Peyer's patch (tissue), 4 donors: ENCODE measurements around the gene TGM3. TPM values are rescaled to one million over a fixed set of nuclear protein-coding genes. Genes with fewer than 3 reads are reported as not detected.

Experiments used
- DNase-seq, 3 donors: peaks; one replicate each; pipeline ENCODE4 v3.0.0-alpha.2; 2017 to 2019
- H3K27ac ChIP-seq, 4 donors: fragments of 200-600 bp; sonication (generic); one replicate each; pipeline ENCODE4 v1.5.1; 2016 to 2019
- H3K27me3 ChIP-seq, 2 donors: fragments of 200-600 bp; sonication (generic); one replicate each; pipeline ENCODE4 v1.5.1; 2019
- H3K36me3 ChIP-seq, 3 donors: fragments of 200-600 bp; sonication (generic); one replicate each; pipeline ENCODE4 v1.5.1; 2016 to 2019
- H3K4me1 ChIP-seq, 4 donors: fragments of 200-600 bp; sonication (generic); one replicate each; pipeline ENCODE4 v1.5.1; 2016 to 2019
- H3K4me3 ChIP-seq, 4 donors: fragments of 200-600 bp; sonication (generic); 1 replicate in 3 of 4; 2 replicates in 1 of 4; pipeline ENCODE4 v1.5.1; 2016 to 2019; ENCODE audit warnings: mild to moderate bottlenecking in 1 of 4
- H3K9me3 ChIP-seq, 4 donors: fragments of 200-600 bp; sonication (generic); one replicate each; pipeline ENCODE4 v1.5.1; 2016 to 2019; ENCODE audit warnings: mild to moderate bottlenecking in 1 of 4
- POLR2A ChIP-seq, 2 donors: fragments of 450-650 bp; IDR thresholded peaks; one replicate each; pipeline ENCODE4 v1.5.1; 2017; ENCODE audit warnings: antibody characterized with exemption in 2 of 2, mild to moderate bottlenecking in 2 of 2, moderate library complexity in 2 of 2
- total RNA-seq, 4 donors: library from RNA; depleted of rRNA; stranded (reverse); fragments of >200 nt; gene quantifications; one replicate each; pipeline ENCODE4 v1.1.0, GENCODE V29; 2016
- TF ChIP-seq, protein P1 (sequence below), 6 experiments: fragments of 450-650 bp in 4 of 6; fragments of 200-600 bp in 2 of 6; sonication (generic) in 1 of 6; IDR thresholded peaks; one replicate each; pipeline ENCODE4 v1.5.1; 2017 to 2019; ENCODE audit warnings: antibody characterized with exemption in 6 of 6, mild to moderate bottlenecking in 3 of 6, moderate library complexity in 1 of 6

Gene TGM3
- total RNA-seq, 4 donors from 2014 or later, result 0.40 TPM; not detected in 3

DNA sequence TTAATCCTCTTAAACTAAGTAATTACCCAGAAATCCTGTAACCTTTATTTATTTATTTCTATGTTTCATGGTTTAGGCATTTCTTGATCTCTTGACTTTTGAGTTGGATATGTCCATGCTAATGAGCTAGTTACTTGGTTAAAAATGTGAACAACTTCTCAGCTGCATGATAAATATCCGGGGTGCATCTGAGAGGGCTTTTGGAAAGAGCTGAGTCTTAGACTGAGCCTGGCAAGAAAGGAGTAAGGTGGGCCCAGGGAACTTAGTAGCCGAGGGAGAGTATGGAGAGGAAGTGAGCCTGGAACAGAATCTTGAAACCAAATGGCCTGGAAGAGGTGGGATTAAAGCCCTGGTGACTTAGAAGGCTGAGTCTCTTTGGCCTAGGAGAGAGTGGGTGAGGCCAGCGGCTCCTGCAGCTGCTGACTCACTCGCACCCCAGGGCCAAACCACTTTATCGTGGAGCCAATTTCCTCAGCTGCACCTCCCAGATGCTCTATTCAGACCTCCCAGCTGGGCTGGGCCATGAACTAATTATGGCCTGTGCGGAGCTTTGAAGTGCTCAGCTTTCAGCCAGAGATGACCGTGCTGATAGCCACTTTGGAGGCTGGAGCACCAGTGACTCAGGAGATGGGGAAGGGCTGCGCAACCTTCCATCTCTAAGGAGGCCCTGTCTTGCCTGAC, 19.1 kb downstream of the TGM3 start:
- Histone ChIP-seq H3K27ac (no peak overlapping the region), H3K36me3 (no peaks in the 10 kb centered on the region), H3K4me1 (no peaks in the 10 kb centered on the region), H3K4me3 (no peak overlapping the region), H3K9me3 (peaks cover 0 to 4% (median 0%) of the 10 kb centered on the region in 4 donors), H3K27me3 (no peaks in the 10 kb centered on the region)
- TF ChIP-seq, protein P1, sequence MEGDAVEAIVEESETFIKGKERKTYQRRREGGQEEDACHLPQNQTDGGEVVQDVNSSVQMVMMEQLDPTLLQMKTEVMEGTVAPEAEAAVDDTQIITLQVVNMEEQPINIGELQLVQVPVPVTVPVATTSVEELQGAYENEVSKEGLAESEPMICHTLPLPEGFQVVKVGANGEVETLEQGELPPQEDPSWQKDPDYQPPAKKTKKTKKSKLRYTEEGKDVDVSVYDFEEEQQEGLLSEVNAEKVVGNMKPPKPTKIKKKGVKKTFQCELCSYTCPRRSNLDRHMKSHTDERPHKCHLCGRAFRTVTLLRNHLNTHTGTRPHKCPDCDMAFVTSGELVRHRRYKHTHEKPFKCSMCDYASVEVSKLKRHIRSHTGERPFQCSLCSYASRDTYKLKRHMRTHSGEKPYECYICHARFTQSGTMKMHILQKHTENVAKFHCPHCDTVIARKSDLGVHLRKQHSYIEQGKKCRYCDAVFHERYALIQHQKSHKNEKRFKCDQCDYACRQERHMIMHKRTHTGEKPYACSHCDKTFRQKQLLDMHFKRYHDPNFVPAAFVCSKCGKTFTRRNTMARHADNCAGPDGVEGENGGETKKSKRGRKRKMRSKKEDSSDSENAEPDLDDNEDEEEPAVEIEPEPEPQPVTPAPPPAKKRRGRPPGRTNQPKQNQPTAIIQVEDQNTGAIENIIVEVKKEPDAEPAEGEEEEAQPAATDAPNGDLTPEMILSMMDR (IDR thresholded peaks at IDR 0.05), result no peak
- no peak for TF ChIP-seq POLR2A (IDR thresholded peaks at IDR 0.05)
- peak in 1 of 3 donors; percentile 48 for DNase-seq

DNA sequence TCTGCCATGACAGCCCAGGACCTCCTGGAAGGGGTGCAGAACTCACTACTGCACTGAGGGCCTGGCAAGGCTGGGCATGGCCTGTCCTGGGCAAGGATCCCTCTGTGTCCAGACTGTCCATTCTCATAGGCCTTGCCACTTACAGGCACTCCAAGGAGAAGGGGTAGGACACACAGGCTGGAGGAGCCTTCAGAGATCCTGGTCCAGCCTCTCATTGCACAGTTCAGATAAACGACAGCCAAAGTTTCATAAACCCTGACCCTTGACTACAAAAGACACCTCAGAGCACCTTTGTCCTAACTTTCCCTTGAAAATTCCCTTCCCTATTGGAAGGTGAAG, 19.6 kb downstream of the TGM3 start:
- H3K4me3 ChIP-seq, result no peak overlapping the region
- TF ChIP-seq, protein P1 (IDR thresholded peaks at IDR 0.05), result no peak
- no peak for TF ChIP-seq POLR2A (IDR thresholded peaks at IDR 0.05)
- peaks cover 0 to 4% (median 0%) of the 10 kb centered on the region in 4 donors for H3K9me3 ChIP-seq
- no peaks in the 10 kb centered on the region for H3K27me3 ChIP-seq
- no peaks in the 10 kb centered on the region for H3K4me1 ChIP-seq
- H3K36me3 ChIP-seq, result no peaks in the 10 kb centered on the region
- no peak for DNase-seq
- no peak overlapping the region for H3K27ac ChIP-seq

DNA sequence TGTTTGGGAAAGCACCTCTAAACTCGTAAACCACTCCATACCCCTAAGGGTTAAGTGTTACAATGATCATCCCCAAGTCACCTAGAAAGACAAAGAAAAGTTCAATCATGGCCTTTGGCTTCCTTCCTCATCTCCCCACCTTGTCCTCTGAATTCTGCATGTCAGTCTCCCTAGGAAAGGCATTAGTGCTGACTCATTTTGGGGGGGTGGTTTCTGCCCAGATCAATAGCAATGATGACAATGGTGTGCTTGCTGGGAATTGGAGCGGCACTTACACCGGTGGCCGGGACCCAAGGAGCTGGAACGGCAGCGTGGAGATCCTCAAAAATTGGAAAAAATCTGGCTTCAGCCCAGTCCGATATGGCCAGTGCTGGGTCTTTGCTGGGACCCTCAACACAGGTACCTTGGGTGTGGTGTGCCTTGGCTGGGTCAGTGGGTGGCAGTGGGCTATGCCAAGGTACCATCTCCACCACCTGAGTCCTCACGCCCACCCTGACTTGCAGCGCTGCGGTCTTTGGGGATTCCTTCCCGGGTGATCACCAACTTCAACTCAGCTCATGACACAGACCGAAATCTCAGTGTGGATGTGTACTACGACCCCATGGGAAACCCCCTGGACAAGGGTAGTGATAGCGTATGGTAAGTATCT, 21.2 kb downstream of the TGM3 start:
- TF ChIP-seq, protein P1 (IDR thresholded peaks at IDR 0.05), result no peak
- TF ChIP-seq POLR2A (IDR thresholded peaks at IDR 0.05), result no peak
- Histone ChIP-seq H3K4me3 (no peak overlapping the region), H3K9me3 (peaks cover 0 to 4% (median 0%) of the 10 kb centered on the region in 4 donors), H3K27ac (no peak overlapping the region), H3K4me1 (no peaks in the 10 kb centered on the region), H3K36me3 (no peaks in the 10 kb centered on the region), H3K27me3 (no peaks in the 10 kb centered on the region)
- no peak for DNase-seq

- no peak overlapping the region for H3K4me3 ChIP-seq
- no peaks in the 10 kb centered on the region for H3K4me1 ChIP-seq
- H3K27me3 ChIP-seq, result no peaks in the 10 kb centered on the region
- H3K27ac ChIP-seq, result no peak overlapping the region
- H3K36me3 ChIP-seq, result no peaks in the 10 kb centered on the region
- H3K9me3 ChIP-seq, result peaks cover 0 to 4% (median 0%) of the 10 kb centered on the region in 4 donors
- peak in 1 of 3 donors; percentile 33 for DNase-seq
- TF ChIP-seq, protein P1 (IDR thresholded peaks at IDR 0.05), result no peak
- TF ChIP-seq POLR2A (IDR thresholded peaks at IDR 0.05), result no peak
These were observed 25.2 kb downstream of the TGM3 start for GRCh38 chr20:2320813-2321658.

GRCh38 chr20:2323051-2323450, 27.2 kb downstream of the TGM3 start:
- DNase-seq, result no peak
- TF ChIP-seq, protein P1 (IDR thresholded peaks at IDR 0.05), result no peak
- TF ChIP-seq POLR2A (IDR thresholded peaks at IDR 0.05), result no peak
- no peak overlapping the region for H3K27ac ChIP-seq
- no peaks in the 10 kb centered on the region for H3K4me1 ChIP-seq
- no peaks in the 10 kb centered on the region for H3K27me3 ChIP-seq
- H3K4me3 ChIP-seq, result no peak overlapping the region
- no peaks in the 10 kb centered on the region for H3K36me3 ChIP-seq
- peaks cover 0 to 4% (median 0%) of the 10 kb centered on the region in 4 donors for H3K9me3 ChIP-seq
